ENCODE data around the gene FGF18.

FGF18 gene

GRCh38 chr5:171476701-171477100 lies 57.3 kb downstream of the FGF18 start:
- no peaks in the 10 kb centered on the region for H3K4me1 ChIP-seq (ENCODE audit: insufficient read depth, low read length, severe bottlenecking)
- H3K9me2 ChIP-seq (ENCODE audit: low read depth, low read length) = no peaks in the 10 kb centered on the region
- no peaks in the 10 kb centered on the region for H3K79me2 ChIP-seq (ENCODE audit: insufficient read depth, low read length)
- H3K36me3 ChIP-seq (ENCODE audit: insufficient read depth, low read length) = no peaks in the 10 kb centered on the region
- H3K27ac ChIP-seq (ENCODE audit: low read depth, low read length, poor library complexity, severe bottlenecking) = no peak overlapping the region
- no peaks in the 10 kb centered on the region for H3K9me3 ChIP-seq (ENCODE audit: low read length)
- H3K4me2 ChIP-seq (ENCODE audit: low read length) = no peak overlapping the region
- H3K4me3 ChIP-seq (ENCODE audit: low read depth, low read length, poor library complexity, severe bottlenecking) = no peak overlapping the region
- no peaks in the 10 kb centered on the region for H3K27me3 ChIP-seq (ENCODE audit: insufficient read depth, low read length)
- no peak for TF ChIP-seq EZH2 (IDR thresholded peaks at IDR 0.05; ENCODE audit: borderline replicate concordance, low read length)
- TF ChIP-seq CTCF (IDR thresholded peaks at IDR 0.05; ENCODE audit: low read length) = no peak
- no peak overlapping the region for H3K9ac ChIP-seq (ENCODE audit: low read length)
- H3F3A ChIP-seq (ENCODE audit: insufficient read depth, low read length) = no peaks in the 10 kb centered on the region
- no peaks in the 10 kb centered on the region for H4K20me1 ChIP-seq (ENCODE audit: insufficient read depth, low read length)
- H2AFZ ChIP-seq (ENCODE audit: low read length) = no peak overlapping the region

GRCh38 chr5:171477101-171477500 lies 57.7 kb downstream of the FGF18 start:
- Histone ChIP-seq H3K4me2 (ENCODE audit: low read length) (no peak overlapping the region), H3K9me3 (ENCODE audit: low read length) (no peaks in the 10 kb centered on the region), H2AFZ (ENCODE audit: low read length) (no peak overlapping the region)

GRCh38 chr5:171477666-171478065 lies 58.2 kb downstream of the FGF18 start:
- no peak for TF ChIP-seq EZH2 (IDR thresholded peaks at IDR 0.05; ENCODE audit: borderline replicate concordance, low read length)
- no peak for TF ChIP-seq CTCF (IDR thresholded peaks at IDR 0.05; ENCODE audit: low read length)
- Histone ChIP-seq H3K27me3 (ENCODE audit: insufficient read depth, low read length) (no peaks in the 10 kb centered on the region), H3K4me3 (ENCODE audit: low read depth, low read length, poor library complexity, severe bottlenecking) (no peak overlapping the region)

More at GRCh38 chr5:171477101-171477500, 57.7 kb downstream of the FGF18 start:
- H3K36me3 ChIP-seq (ENCODE audit: insufficient read depth, low read length) = no peaks in the 10 kb centered on the region
- H3K4me3 ChIP-seq (ENCODE audit: low read depth, low read length, poor library complexity, severe bottlenecking) = no peak overlapping the region
- no peaks in the 10 kb centered on the region for H3K9me2 ChIP-seq (ENCODE audit: low read depth, low read length)
- H3K27me3 ChIP-seq (ENCODE audit: insufficient read depth, low read length) = no peaks in the 10 kb centered on the region
- no peak overlapping the region for H3K27ac ChIP-seq (ENCODE audit: low read depth, low read length, poor library complexity, severe bottlenecking)
- no peaks in the 10 kb centered on the region for H3K4me1 ChIP-seq (ENCODE audit: insufficient read depth, low read length, severe bottlenecking)
- no peaks in the 10 kb centered on the region for H3F3A ChIP-seq (ENCODE audit: insufficient read depth, low read length)
- H3K79me2 ChIP-seq (ENCODE audit: insufficient read depth, low read length) = no peaks in the 10 kb centered on the region
- TF ChIP-seq EZH2 (IDR thresholded peaks at IDR 0.05; ENCODE audit: borderline replicate concordance, low read length) (no peak), CTCF (IDR thresholded peaks at IDR 0.05; ENCODE audit: low read length) (no peak)
- no peak overlapping the region for H3K9ac ChIP-seq (ENCODE audit: low read length)
- no peaks in the 10 kb centered on the region for H4K20me1 ChIP-seq (ENCODE audit: insufficient read depth, low read length)

More at GRCh38 chr5:171477666-171478065, 58.2 kb downstream of the FGF18 start:
- Histone ChIP-seq H3K27ac (ENCODE audit: low read depth, low read length, poor library complexity, severe bottlenecking) (no peak overlapping the region), H3K79me2 (ENCODE audit: insufficient read depth, low read length) (no peaks in the 10 kb centered on the region), H3K9me2 (ENCODE audit: low read depth, low read length) (no peaks in the 10 kb centered on the region), H4K20me1 (ENCODE audit: insufficient read depth, low read length) (no peaks in the 10 kb centered on the region), H3K4me2 (ENCODE audit: low read length) (no peak overlapping the region), H3K9ac (ENCODE audit: low read length) (no peak overlapping the region), H3K9me3 (ENCODE audit: low read length) (no peaks in the 10 kb centered on the region), H2AFZ (ENCODE audit: low read length) (no peak overlapping the region), H3F3A (ENCODE audit: insufficient read depth, low read length) (no peaks in the 10 kb centered on the region), H3K4me1 (ENCODE audit: insufficient read depth, low read length, severe bottlenecking) (no peaks in the 10 kb centered on the region), H3K36me3 (ENCODE audit: insufficient read depth, low read length) (no peaks in the 10 kb centered on the region)

Measured in OCI-LY1 (cell line).